GM21447 (cell line): ENCODE data around the gene BTRC.

ENCODE experiments used
- ATAC-seq: cut with Tn5 transposase; IDR thresholded peaks from one replicate; pipeline ENCODE4 v1.9.1; 2021; ENCODE audit not compliant: unreplicated experiment

BTRC gene

GRCh38 chr10:101476383-101476782, 122.4 kb downstream of the BTRC start:
- ATAC-seq = no peak

GRCh38 chr10:101478956-101479355, 125.0 kb downstream of the BTRC start:
- no peak for ATAC-seq

- no peak for ATAC-seq
Measured at GRCh38 chr10:101481256-101481655, 127.3 kb downstream of the BTRC start.

- no peak for ATAC-seq
Measured at GRCh38 chr10:101482568-101482967, 128.6 kb downstream of the BTRC start.

GRCh38 chr10:101484175-101484745, 130.3 kb downstream of the BTRC start:
- ATAC-seq = no peak

- no peak for ATAC-seq
Measured at GRCh38 chr10:101485207-101485606, 131.2 kb downstream of the BTRC start.

- ATAC-seq = no peak
Measured at GRCh38 chr10:101485681-101486554, 132.0 kb downstream of the BTRC start.

- ATAC-seq = no peak
Measured at GRCh38 chr10:101487399-101487798, 133.4 kb downstream of the BTRC start.

GRCh38 chr10:101489355-101489754, 135.4 kb downstream of the BTRC start:
- no peak for ATAC-seq

GRCh38 chr10:101490026-101490425, 136.1 kb downstream of the BTRC start:
- ATAC-seq = no peak

GRCh38 chr10:101492205-101492604, 138.2 kb downstream of the BTRC start:
- ATAC-seq = no peak

- no peak for ATAC-seq
Measured at GRCh38 chr10:101492814-101493213, 138.8 kb downstream of the BTRC start.

GRCh38 chr10:101493249-101493648, 139.3 kb downstream of the BTRC start:
- ATAC-seq = no peak

- ATAC-seq = no peak
Measured at GRCh38 chr10:101493782-101494281, 139.9 kb downstream of the BTRC start.

- ATAC-seq = no peak
Measured at GRCh38 chr10:101494650-101495049, 140.7 kb downstream of the BTRC start.

- no peak for ATAC-seq
Measured at GRCh38 chr10:101495324-101495925, 141.5 kb downstream of the BTRC start.

- ATAC-seq = no peak
Measured at GRCh38 chr10:101504438-101504837, 150.5 kb downstream of the BTRC start.

- no peak for ATAC-seq
Measured at GRCh38 chr10:101506829-101507661, 153.1 kb downstream of the BTRC start.

- no peak for ATAC-seq
Measured at GRCh38 chr10:101507828-101508227, 153.9 kb downstream of the BTRC start.

GRCh38 chr10:101511938-101512337, 158.0 kb downstream of the BTRC start:
- ATAC-seq = no peak

GRCh38 chr10:101512738-101513137, 158.8 kb downstream of the BTRC start:
- no peak for ATAC-seq
